ENCODE results near the gene SLC27A5.

GRCh38 chr19:58479736-58480480 is 31.9 kb downstream of the SLC27A5 start:
- TF ChIP-seq, protein P1, sequence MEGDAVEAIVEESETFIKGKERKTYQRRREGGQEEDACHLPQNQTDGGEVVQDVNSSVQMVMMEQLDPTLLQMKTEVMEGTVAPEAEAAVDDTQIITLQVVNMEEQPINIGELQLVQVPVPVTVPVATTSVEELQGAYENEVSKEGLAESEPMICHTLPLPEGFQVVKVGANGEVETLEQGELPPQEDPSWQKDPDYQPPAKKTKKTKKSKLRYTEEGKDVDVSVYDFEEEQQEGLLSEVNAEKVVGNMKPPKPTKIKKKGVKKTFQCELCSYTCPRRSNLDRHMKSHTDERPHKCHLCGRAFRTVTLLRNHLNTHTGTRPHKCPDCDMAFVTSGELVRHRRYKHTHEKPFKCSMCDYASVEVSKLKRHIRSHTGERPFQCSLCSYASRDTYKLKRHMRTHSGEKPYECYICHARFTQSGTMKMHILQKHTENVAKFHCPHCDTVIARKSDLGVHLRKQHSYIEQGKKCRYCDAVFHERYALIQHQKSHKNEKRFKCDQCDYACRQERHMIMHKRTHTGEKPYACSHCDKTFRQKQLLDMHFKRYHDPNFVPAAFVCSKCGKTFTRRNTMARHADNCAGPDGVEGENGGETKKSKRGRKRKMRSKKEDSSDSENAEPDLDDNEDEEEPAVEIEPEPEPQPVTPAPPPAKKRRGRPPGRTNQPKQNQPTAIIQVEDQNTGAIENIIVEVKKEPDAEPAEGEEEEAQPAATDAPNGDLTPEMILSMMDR (IDR thresholded peaks at IDR 0.05): no peak
- TF ChIP-seq POLR2A (IDR thresholded peaks at IDR 0.05): no peak

Measured in uterus (tissue), 2 donors.